Kasumi-1 (cell line): ENCODE data around the gene CEBPZ.
A peak's percentile ranks its signal among the peaks of the same experiment; 100 is the strongest.
"Not testable (repeated sequence)": the region's sequence is repeated elsewhere in the genome, so short reads cannot be mapped to it uniquely, and the experiment has no call there.

Source experiments
- DNase-seq, 2 experiments: peaks; one replicate each; lab custom pipeline; 2025; lab: John Stamatoyannopoulos, UW

Gene CEBPZ

GRCh38 chr2:37231241-37232130 is at the start of gene CEBPZ, which contains the start of gene NDUFAF7:
Gene CEBPZ (minus strand): TSS chr2:37231596. CDS start chr2:37231567, 29 bp downstream.
Gene NDUFAF7 (plus strand): TSS chr2:37231658. CDS start chr2:37231706, 48 bp downstream.
- peak; percentile 91 to 93 for DNase-seq

GRCh38 chr2:37276291-37276690 is 44.9 kb upstream of the CEBPZ start:
- DNase-seq = no peak

GRCh38 chr2:37274359-37274965 is 43.1 kb upstream of the CEBPZ start:
- DNase-seq = no peak

GRCh38 chr2:37271376-37272067 is 40.1 kb upstream of the CEBPZ start:
- DNase-seq = no peak

GRCh38 chr2:37268111-37268510 is 36.7 kb upstream of the CEBPZ start:
- no peak for DNase-seq

GRCh38 chr2:37267685-37268084 is 36.3 kb upstream of the CEBPZ start:
- DNase-seq = no peak

GRCh38 chr2:37263839-37264238 is 32.4 kb upstream of the CEBPZ start:
- no peak for DNase-seq

GRCh38 chr2:37262522-37262921 is 31.1 kb upstream of the CEBPZ start:
- peak; percentile 9 to 26 for DNase-seq

GRCh38 chr2:37250869-37251740 is 19.7 kb upstream of the CEBPZ start:
- DNase-seq = no peak

- DNase-seq = no peak
Observed at GRCh38 chr2:37246205-37246604, 14.8 kb upstream of the CEBPZ start.

- DNase-seq = no peak
Observed at GRCh38 chr2:37244755-37245154, 13.4 kb upstream of the CEBPZ start.

GRCh38 chr2:37244017-37244416 is 12.6 kb upstream of the CEBPZ start:
- no peak for DNase-seq

- DNase-seq = no peak
Observed at GRCh38 chr2:37243435-37243834, 12.0 kb upstream of the CEBPZ start.

GRCh38 chr2:37232131-37232933 is 936 bp upstream of the CEBPZ start:
- DNase-seq = no peak

- peak in 1 of 2 experiments; percentile 21 for DNase-seq
Observed at GRCh38 chr2:37230581-37230980, 815 bp downstream of the CEBPZ start.

GRCh38 chr2:37228788-37229187 is 2.6 kb downstream of the CEBPZ start:
- DNase-seq = no peak

GRCh38 chr2:37226863-37227262 is 4.5 kb downstream of the CEBPZ start:
- no peak for DNase-seq

- DNase-seq = not testable (repeated sequence)
Observed at GRCh38 chr2:37225129-37225528, 6.3 kb downstream of the CEBPZ start.

- peak in 1 of 2 experiments; percentile 40 for DNase-seq
Observed at GRCh38 chr2:37224063-37224462, 7.3 kb downstream of the CEBPZ start.

GRCh38 chr2:37223131-37223530 is 8.3 kb downstream of the CEBPZ start:
- no peak for DNase-seq

- DNase-seq = no peak
Observed at GRCh38 chr2:37219046-37219445, 12.3 kb downstream of the CEBPZ start.
